Astrocyte of the cerebellum (primary cell): Measurements from ENCODE around the gene HASPIN.

ENCODE experiments used
- DNase-seq: peaks from one replicate; pipeline ENCODE4 v3.0.0-alpha.2; 2011; ENCODE audit warnings: low read depth
- H3K4me3 ChIP-seq: 2 replicates; pipeline ENCODE4 v1.5.1; 2011; ENCODE audit warnings: mild to moderate bottlenecking, low read depth, low read length, moderate library complexity
- CTCF ChIP-seq: IDR thresholded peaks from 2 replicates; pipeline ENCODE4 v1.5.1; 2012; ENCODE audit warnings: low read length, low read depth, moderate library complexity, mild to moderate bottlenecking; ENCODE audit errors: missing control alignments
- in situ Hi-C: cut with HindIII; loops from 2 replicates; pipeline ENCODE4 v1.10.0; 2017; ENCODE audit warnings: low sequenced_read_pairs

HASPIN gene

GRCh38 chr17:3723556-3724377 is at the start of gene HASPIN:
Gene HASPIN (plus strand): TSS chr17:3723903. CDS start chr17:3723936, 33 bp downstream.
- TF ChIP-seq CTCF = peak; percentile 33
- DNase-seq = peak; percentile 65
- in situ Hi-C loops = no loop called here
- H3K4me3 ChIP-seq = peak within 1 kb of the TSS; percentile 78

DNA sequence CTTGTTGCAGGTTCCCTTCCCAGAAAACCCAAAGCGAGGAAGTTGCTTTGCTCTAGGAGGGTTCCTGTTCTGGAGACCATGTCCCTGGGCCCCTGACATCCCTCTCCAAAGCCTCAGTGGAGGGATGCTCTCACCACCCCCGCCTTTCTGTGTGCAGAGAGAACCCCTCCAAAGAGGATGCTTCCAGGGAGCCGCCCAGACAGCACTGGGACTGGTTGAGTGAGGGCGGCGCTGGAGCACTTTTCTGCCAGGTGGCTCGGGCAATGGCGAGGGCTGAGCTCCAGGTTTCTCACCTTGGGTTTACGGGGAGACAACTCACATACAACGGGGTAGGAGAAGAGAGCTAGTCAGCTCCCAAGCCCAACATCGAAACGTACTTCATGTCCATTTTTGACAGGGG is 47.8 kb upstream of the HASPIN start:
- no peak overlapping the region for H3K4me3 ChIP-seq
- TF ChIP-seq CTCF = no peak
- DNase-seq = no peak
- in situ Hi-C loops = no loop called here

DNA sequence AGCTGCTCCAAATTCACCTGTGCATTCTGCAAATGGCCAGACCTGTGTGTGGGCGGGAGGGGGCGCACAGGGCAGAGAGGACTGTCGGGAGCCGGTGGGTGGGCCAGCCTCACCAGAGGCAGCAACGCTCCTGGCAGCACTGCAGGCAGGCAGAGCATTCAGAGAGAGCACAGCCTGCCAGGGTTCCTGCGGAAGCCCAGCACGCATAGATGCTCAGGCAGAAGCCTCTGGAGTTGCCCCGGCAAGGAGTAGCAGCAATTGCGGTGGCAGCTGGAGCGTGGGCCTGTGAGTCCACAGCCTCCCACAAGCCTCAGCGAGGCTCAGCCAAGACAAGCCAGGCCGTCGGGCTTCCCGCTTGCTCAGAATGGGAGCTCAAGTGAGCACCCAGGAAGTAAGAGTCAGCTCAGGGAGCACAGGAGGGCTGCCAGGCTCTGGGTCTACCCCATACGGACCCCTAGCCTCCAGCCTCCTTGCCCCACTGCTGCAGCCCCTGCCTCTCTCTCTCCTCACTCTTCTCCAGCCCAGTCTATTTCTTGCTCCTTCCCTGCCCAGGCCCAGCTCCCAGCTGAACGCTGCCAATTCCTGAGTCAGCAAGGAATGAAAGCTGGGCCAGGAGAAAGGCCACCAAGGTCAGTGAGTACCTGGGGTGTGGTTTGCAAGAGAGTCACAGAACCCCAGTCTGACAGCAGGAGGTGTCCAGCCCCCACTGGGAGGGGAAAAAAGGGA is 45.4 kb upstream of the HASPIN start:
- DNase-seq = no peak
- no peak overlapping the region for H3K4me3 ChIP-seq
- TF ChIP-seq CTCF = no peak
- in situ Hi-C loops = no loop called here

GRCh38 chr17:3678821-3679530 is 44.7 kb upstream of the HASPIN start:
- no peak for DNase-seq
- in situ Hi-C loops = no loop called here
- no peak overlapping the region for H3K4me3 ChIP-seq
- no peak for TF ChIP-seq CTCF

GRCh38 chr17:3679531-3680126 is 44.1 kb upstream of the HASPIN start:
- in situ Hi-C loops = no loop called here
- no peak for DNase-seq
- TF ChIP-seq CTCF = no peak
- H3K4me3 ChIP-seq = no peak overlapping the region

DNA sequence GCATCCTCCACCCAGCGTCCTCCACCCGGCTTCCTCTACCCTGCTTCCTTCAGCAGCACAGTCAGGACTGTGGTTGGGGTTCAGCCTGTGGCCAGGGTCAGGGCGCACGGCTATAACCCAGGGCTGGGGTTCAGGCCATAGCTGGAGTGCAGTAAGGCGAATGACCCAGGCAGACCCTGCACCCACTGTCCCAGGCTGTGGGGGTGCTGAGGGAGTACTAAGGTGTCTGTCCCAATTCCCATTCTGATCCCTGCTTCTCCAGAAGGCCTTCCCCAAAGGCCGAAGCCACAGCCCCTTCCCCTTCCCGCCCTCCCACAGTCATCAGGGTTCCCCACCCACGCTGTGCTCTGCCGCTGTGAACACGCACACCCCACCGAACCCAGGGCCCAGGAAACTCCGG is 42.6 kb upstream of the HASPIN start:
- no peak overlapping the region for H3K4me3 ChIP-seq
- TF ChIP-seq CTCF = no peak
- DNase-seq = no peak
- in situ Hi-C loops = no loop called here
